Left renal pelvis (tissue), 4 donors: ENCODE measurements around the gene DDX20. TPM values are rescaled to one million over a fixed set of nuclear protein-coding genes. Genes with fewer than 3 reads are reported as not detected.

Experiments used
- polyA plus RNA-seq, 4 donors: library from polyadenylated mRNA; unstranded; fragments of 120-200 nt; gene quantifications; one replicate each; pipeline ENCODE4 v1.2.1, GENCODE V29; 2013; ENCODE audit not compliant: insufficient read length in 4 of 4

Gene DDX20
- polyA plus RNA-seq, 4 donors, result 16.1 to 25.8 (median 21.1) TPM

Other genes with a start within 250 kb of the DDX20 start
- gene RAP1A, start 136.1 kb upstream of the DDX20 start, polyA plus RNA-seq, result 10 to 100 TPM; 67.6 to 89.2 (median 84.5) TPM
- 1 to 10 TPM; 1.5 to 3.0 (median 2.6) TPM for gene INKA2, start 16.5 kb upstream of the DDX20 start, polyA plus RNA-seq
- 1 to 10 TPM; 1.4 to 3.5 (median 1.9) TPM for gene KCND3, start 233.8 kb downstream of the DDX20 start, polyA plus RNA-seq